ENCODE measurements around the gene RPRD1B. TPM values are rescaled to one million over a fixed set of nuclear protein-coding genes. Genes with fewer than 3 reads are reported as not detected.

Gene RPRD1B
- total RNA-seq, 2 donors from 2014 or later = 60.1 to 75.8 TPM

DNA sequence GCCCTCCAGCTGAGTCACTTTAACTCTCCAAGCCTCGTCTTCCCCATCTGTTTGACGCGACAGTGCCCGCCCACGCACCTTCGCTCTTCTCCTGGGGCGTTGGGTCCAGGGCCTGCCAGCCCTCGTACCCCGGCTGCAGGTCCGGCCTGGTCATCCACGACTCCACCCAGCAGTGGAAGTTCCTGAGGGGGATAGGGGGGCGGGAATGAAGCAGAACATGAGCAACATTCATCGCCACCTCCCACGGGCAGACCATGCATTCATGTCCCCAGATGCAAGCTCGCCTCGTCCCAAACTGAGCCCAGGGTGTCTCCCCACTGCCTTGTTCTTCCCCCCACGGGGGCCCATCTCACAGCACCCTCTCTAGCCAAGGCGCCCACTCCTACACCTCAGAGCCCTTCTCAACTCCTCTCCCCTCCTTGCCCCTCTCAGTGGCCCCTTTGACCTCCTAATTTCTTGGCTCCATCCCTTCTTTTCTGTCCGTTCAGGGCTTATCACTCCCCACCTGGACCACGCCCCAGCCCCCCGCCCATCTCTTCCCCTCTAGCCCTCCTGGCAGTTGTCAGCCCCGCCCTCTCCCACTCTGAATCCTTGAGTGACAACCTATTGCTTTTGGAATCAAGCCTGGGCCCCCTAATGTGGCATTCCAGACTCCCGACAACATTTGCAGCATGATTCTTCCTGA lies 107.8 kb downstream of the RPRD1B start:
- no peak overlapping the region for H3K4me3 ChIP-seq
- H3K4me1 ChIP-seq = peaks cover 0 to 48% of the 10 kb centered on the region in 2 donors
- no peaks in the 10 kb centered on the region for H3K27me3 ChIP-seq
- peak overlapping the region; percentile 83 to 84 for H3K27ac ChIP-seq
- H3K9me3 ChIP-seq = no peaks in the 10 kb centered on the region
- DNase-seq (ENCODE audit: low spot score) = no peak
- peaks cover 99% of the 10 kb centered on the region for H3K36me3 ChIP-seq
- TF ChIP-seq, protein P1, sequence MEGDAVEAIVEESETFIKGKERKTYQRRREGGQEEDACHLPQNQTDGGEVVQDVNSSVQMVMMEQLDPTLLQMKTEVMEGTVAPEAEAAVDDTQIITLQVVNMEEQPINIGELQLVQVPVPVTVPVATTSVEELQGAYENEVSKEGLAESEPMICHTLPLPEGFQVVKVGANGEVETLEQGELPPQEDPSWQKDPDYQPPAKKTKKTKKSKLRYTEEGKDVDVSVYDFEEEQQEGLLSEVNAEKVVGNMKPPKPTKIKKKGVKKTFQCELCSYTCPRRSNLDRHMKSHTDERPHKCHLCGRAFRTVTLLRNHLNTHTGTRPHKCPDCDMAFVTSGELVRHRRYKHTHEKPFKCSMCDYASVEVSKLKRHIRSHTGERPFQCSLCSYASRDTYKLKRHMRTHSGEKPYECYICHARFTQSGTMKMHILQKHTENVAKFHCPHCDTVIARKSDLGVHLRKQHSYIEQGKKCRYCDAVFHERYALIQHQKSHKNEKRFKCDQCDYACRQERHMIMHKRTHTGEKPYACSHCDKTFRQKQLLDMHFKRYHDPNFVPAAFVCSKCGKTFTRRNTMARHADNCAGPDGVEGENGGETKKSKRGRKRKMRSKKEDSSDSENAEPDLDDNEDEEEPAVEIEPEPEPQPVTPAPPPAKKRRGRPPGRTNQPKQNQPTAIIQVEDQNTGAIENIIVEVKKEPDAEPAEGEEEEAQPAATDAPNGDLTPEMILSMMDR (IDR thresholded peaks at IDR 0.05) = no peak

Other genes starting within 250 kb of the RPRD1B start
- 100 to 1,000 TPM in 1 of 2 donors, 10 to 100 TPM in 1; 97.4 to 303 TPM for gene VSTM2L, start 130.6 kb upstream of the RPRD1B start, total RNA-seq
- 10 to 100 TPM; 10.8 to 11.5 TPM for gene TTI1, start 290 bp upstream of the RPRD1B start, total RNA-seq
- gene TGM2, start 131.5 kb downstream of the RPRD1B start, total RNA-seq = 1,000 to 10,000 TPM in 1 of 2 donors, 100 to 1,000 TPM in 1; 680 to 1,303 TPM
- gene KIAA1755, start 227.0 kb downstream of the RPRD1B start, total RNA-seq = 1 to 10 TPM; 3.1 to 4.2 TPM